T-helper 22 cell (primary cell): Measurements from ENCODE around the gene DMGDH.
"Not testable (repeated sequence)": the region's sequence is repeated elsewhere in the genome, so short reads cannot be mapped to it uniquely, and the experiment has no call there.

Source experiments
- DNase-seq: peaks from one replicate; pipeline ENCODE4 v3.0.0-alpha.2; 2020; ENCODE audit warnings: low read depth

Gene DMGDH

GRCh38 chr5:79011219-79011836, 58.1 kb downstream of the DMGDH start:
- no peak for DNase-seq

- no peak for DNase-seq
Observed at GRCh38 chr5:79008362-79008761, 61.1 kb downstream of the DMGDH start.

- DNase-seq: no peak
Observed at GRCh38 chr5:79007872-79008271, 61.6 kb downstream of the DMGDH start.

GRCh38 chr5:79005936-79006631, 63.4 kb downstream of the DMGDH start:
- no peak for DNase-seq

GRCh38 chr5:79005151-79005550, 64.3 kb downstream of the DMGDH start:
- no peak for DNase-seq

- DNase-seq: no peak
Observed at GRCh38 chr5:79002374-79002773, 67.1 kb downstream of the DMGDH start.

- DNase-seq: no peak
Observed at GRCh38 chr5:79001471-79001870, 68.0 kb downstream of the DMGDH start.

- no peak for DNase-seq
Observed at GRCh38 chr5:78997090-78997489, 72.4 kb downstream of the DMGDH start.

- DNase-seq: no peak
Observed at GRCh38 chr5:78995521-78996007, 73.9 kb downstream of the DMGDH start.

GRCh38 chr5:78993165-78993564, 76.3 kb downstream of the DMGDH start:
- DNase-seq: no peak

- DNase-seq: no peak
Observed at GRCh38 chr5:78992146-78992545, 77.3 kb downstream of the DMGDH start.

GRCh38 chr5:78989080-78989479, 80.4 kb downstream of the DMGDH start:
- DNase-seq: no peak

GRCh38 chr5:78985725-78986223, 83.7 kb downstream of the DMGDH start:
- peak; percentile 5 for DNase-seq

- DNase-seq: peak; percentile 11
Observed at GRCh38 chr5:78985116-78985724, 84.3 kb downstream of the DMGDH start, which contains the start of gene ARSB. ARSB (minus strand) TSS chr5:78985310; CDS start chr5:78985248, 62 bp downstream.

- DNase-seq: peak; percentile 59
Observed at GRCh38 chr5:78984439-78985115, 84.9 kb downstream of the DMGDH start.

- DNase-seq: no peak
Observed at GRCh38 chr5:78983601-78984438, 85.7 kb downstream of the DMGDH start.

GRCh38 chr5:78983194-78983593, 86.3 kb downstream of the DMGDH start:
- not testable (repeated sequence) for DNase-seq

GRCh38 chr5:78979909-78980308, 89.6 kb downstream of the DMGDH start:
- DNase-seq: no peak

GRCh38 chr5:78979117-78979742, 90.2 kb downstream of the DMGDH start:
- DNase-seq: no peak

- no peak for DNase-seq
Observed at GRCh38 chr5:78975035-78975434, 94.4 kb downstream of the DMGDH start.

- DNase-seq: no peak
Observed at GRCh38 chr5:78974601-78975000, 94.9 kb downstream of the DMGDH start.
